SK-N-SH (cell line): ENCODE measurements around the gene NPC1. TPM values are rescaled to one million over a fixed set of nuclear protein-coding genes. Genes with fewer than 3 reads are reported as not detected.

ENCODE experiments used
- CTCF ChIA-PET: fragments of 300-600, 350-600 bp; formaldehyde crosslinking; extraction: SDS; loops from one replicate; lab custom pipeline; 2021; lab: Yijun Ruan, JAX
- POLR2A ChIA-PET: fragments of 350-600 bp; sonication (Branson Sonifier 250); formaldehyde crosslinking; extraction: SDS; loops from one replicate; lab custom pipeline; 2020; ENCODE audit warnings: antibody characterized with exemption, inconsistent platforms; lab: Yijun Ruan, JAX
- DNase-seq: peaks from one replicate; pipeline ENCODE4 v3.0.0; 2012
- H2AFZ ChIP-seq: fragments of 200-600 bp; sonication (generic); 2 replicates; pipeline ENCODE4 v1.8.1; 2016; ENCODE audit warnings: antibody characterized with exemption, mild to moderate bottlenecking, low read depth
- H3F3A ChIP-seq: fragments of 200-600 bp; sonication (generic); replicated peaks from 2 replicates; pipeline ENCODE3; 2016; ENCODE audit warnings: antibody characterized with exemption, mild to moderate bottlenecking; ENCODE audit not compliant: insufficient read depth
- H3K27ac ChIP-seq, 2 experiments: fragments of 200-500 bp in 1 of 2; fragments of 200-600 bp in 1 of 2; sonication (Bioruptor generic) in 1 of 2; sonication (generic), shearing (Covaris generic) in 1 of 2; 2 replicates each; pipeline versions ENCODE4 v1.5.1 to v1.6.1; 2014 to 2016; ENCODE audit warnings: low read depth in 2 of 2, inconsistent platforms in 1 of 2, low read length in 1 of 2, mild to moderate bottlenecking in 1 of 2, mixed read lengths in 1 of 2
- H3K27me3 ChIP-seq: fragments of 200-600 bp; sonication (generic), shearing (Covaris generic); 2 replicates; pipeline ENCODE4 v1.6.1; 2016; ENCODE audit warnings: mixed run types; ENCODE audit not compliant: insufficient read depth
- H3K36me3 ChIP-seq, 2 experiments: fragments of 200-500 bp in 1 of 2; fragments of 200-600 bp in 1 of 2; sonication (Bioruptor generic) in 1 of 2; sonication (generic) in 1 of 2; replicated peaks in 1 of 2; 2 replicates each; pipeline versions ENCODE3 to v1.5.1; 2014 to 2016; ENCODE audit warnings: low read length in 1 of 2, mild to moderate bottlenecking in 1 of 2; ENCODE audit not compliant: insufficient read depth in 2 of 2, control insufficient read depth in 1 of 2
- H3K4me1 ChIP-seq, 2 experiments: fragments of 200-500 bp in 1 of 2; fragments of 200-600 bp in 1 of 2; sonication (Bioruptor generic) in 1 of 2; sonication (generic), shearing (Covaris generic) in 1 of 2; 2 replicates each; pipeline versions ENCODE4 v1.5.1 to v1.6.1; 2014 to 2016; ENCODE audit warnings: low read depth in 1 of 2, low read length in 1 of 2, mixed run types in 1 of 2; ENCODE audit not compliant: insufficient read depth in 2 of 2, control insufficient read depth in 1 of 2
- H3K4me2 ChIP-seq: fragments of 200-600 bp; sonication (generic), shearing (Covaris generic); 2 replicates; pipeline ENCODE4 v1.6.1; 2017; ENCODE audit warnings: mixed run types
- H3K4me3 ChIP-seq, 2 experiments: fragments of 200-500 bp in 1 of 2; fragments of 200-600 bp in 1 of 2; sonication (Bioruptor generic) in 1 of 2; sonication (generic), shearing (Covaris generic) in 1 of 2; 2 replicates each; pipeline versions ENCODE4 v1.5.1 to v1.8.1; 2014 to 2016; ENCODE audit warnings: low read depth in 2 of 2, inconsistent platforms in 1 of 2, low read length in 1 of 2, mild to moderate bottlenecking in 1 of 2, mixed read lengths in 1 of 2, moderate library complexity in 1 of 2
- H3K79me2 ChIP-seq: fragments of 200-600 bp; sonication (generic); 2 replicates; pipeline ENCODE4 v1.8.1; 2017; ENCODE audit warnings: mild to moderate bottlenecking; ENCODE audit not compliant: insufficient read depth
- H3K9ac ChIP-seq: fragments of 200-600 bp; sonication (generic); 2 replicates; pipeline ENCODE4 v1.6.1; 2017; ENCODE audit warnings: mixed run types
- H3K9me2 ChIP-seq: fragments of 200-600 bp; sonication (generic); 2 replicates; pipeline ENCODE4 v1.6.1; 2017; ENCODE audit warnings: mixed run types
- H3K9me3 ChIP-seq: fragments of 200-600 bp; sonication (generic); 2 replicates; pipeline ENCODE4 v1.6.1; 2017; ENCODE audit warnings: mixed run types, mild to moderate bottlenecking, moderate library complexity
- H4K20me1 ChIP-seq: fragments of 200-600 bp; sonication (generic); 2 replicates; pipeline ENCODE4 v1.6.1; 2017; ENCODE audit warnings: mild to moderate bottlenecking, mixed run types; ENCODE audit not compliant: insufficient read depth
- CTCF ChIP-seq: fragments of 200-600 bp; sonication (generic); IDR thresholded peaks from 2 replicates; pipeline ENCODE4 v1.6.1; 2017; ENCODE audit warnings: antibody characterized with exemption, mild to moderate bottlenecking, moderate library complexity
- ELF1 ChIP-seq: IDR thresholded peaks from 2 replicates; pipeline ENCODE4 v1.4.0; 2012
- EZH2phosphoT487 ChIP-seq: fragments of 200-600 bp; sonication (generic); IDR thresholded peaks from 2 replicates; pipeline ENCODE4 v1.6.1; 2017; ENCODE audit warnings: low read depth, mixed run types, mild to moderate bottlenecking, antibody characterized with exemption, moderate library complexity, borderline replicate concordance
- FOXM1 ChIP-seq: IDR thresholded peaks from 2 replicates; pipeline ENCODE4 v1.4.0; 2012; ENCODE audit warnings: low read depth, mild to moderate bottlenecking
- GABPA ChIP-seq: IDR thresholded peaks from 2 replicates; pipeline ENCODE4 v1.4.0; 2012; ENCODE audit warnings: low read depth, mild to moderate bottlenecking
- JUND ChIP-seq: IDR thresholded peaks from 2 replicates; pipeline ENCODE4 v1.4.0; 2012
- MXI1 ChIP-seq: IDR thresholded peaks from 2 replicates; pipeline ENCODE4 v1.6.1; 2012; ENCODE audit warnings: mild to moderate bottlenecking, low read depth, low read length, improper control_type of control experiment
- RAD21 ChIP-seq: IDR thresholded peaks from 2 replicates; pipeline ENCODE4 v1.6.1; 2012; ENCODE audit warnings: mild to moderate bottlenecking, low read length
- REST ChIP-seq: IDR thresholded peaks from 2 replicates; pipeline ENCODE4 v1.6.1; 2012; ENCODE audit warnings: mild to moderate bottlenecking, low read depth, low read length, moderate library complexity
- RFX5 ChIP-seq: IDR thresholded peaks from 2 replicates; pipeline ENCODE4 v1.6.1; 2012; ENCODE audit warnings: mild to moderate bottlenecking, improper control_type of control experiment, low read length
- RXRA ChIP-seq: IDR thresholded peaks from 2 replicates; pipeline ENCODE4 v1.4.0; 2012; ENCODE audit warnings: low read depth, mild to moderate bottlenecking, borderline replicate concordance
- SMC3 ChIP-seq: IDR thresholded peaks from 2 replicates; pipeline ENCODE4 v1.6.1; 2012; ENCODE audit warnings: low read depth, low read length, improper control_type of control experiment
- TCF12 ChIP-seq: IDR thresholded peaks from 2 replicates; pipeline ENCODE4 v1.4.0; 2012
- TEAD4 ChIP-seq: IDR thresholded peaks from 2 replicates; pipeline ENCODE4 v1.4.0; 2012; ENCODE audit warnings: mild to moderate bottlenecking, borderline replicate concordance; ENCODE audit not compliant: insufficient read depth
- WGBS: methylation state at CpG from one replicate; pipeline ENCODE4 v1.1.6; 2017; ENCODE audit warnings: low lambda C conversion rate; 5-methylcytosine and 5-hydroxymethylcytosine counted together
- polyA plus RNA-seq, 3 experiments: library from polyadenylated mRNA; depleted of rRNA; stranded (reverse); fragments of >200 nt; gene quantifications; 2 replicates each; pipeline ENCODE4 v1.2.3, GENCODE V29; 2012

NPC1 gene
- polyA plus RNA-seq, 1 of the 3 experiments (the other 2 are of a cell fraction), result 23.9 TPM

- TF ChIP-seq REST (no peak), EZH2phosphoT487 (no peak)
Measured at GRCh38 chr18:23567671-23568070, 18.6 kb downstream of the NPC1 start (continued).

- POLR2A ChIA-PET, result no interaction called here
- DNase-seq, result no peak
- TF ChIP-seq TEAD4 (no peak), TCF12 (no peak)
- Histone ChIP-seq H3K36me3 (peaks cover 27 to 42% of the 10 kb centered on the region in 2 experiments), H3K9me3 (no peaks in the 10 kb centered on the region), H3K9me2 (no peaks in the 10 kb centered on the region), H3K79me2 (no peaks in the 10 kb centered on the region), H3K27ac (no peak overlapping the region), H3K27me3 (no peaks in the 10 kb centered on the region), H2AFZ (no peak overlapping the region), H3F3A (no peaks in the 10 kb centered on the region), H3K4me1 (no peaks in the 10 kb centered on the region), H3K4me3 (no peak overlapping the region), H3K9ac (no peak overlapping the region), H4K20me1 (no peaks in the 10 kb centered on the region), H3K4me2 (no peak overlapping the region)
- CTCF ChIA-PET, result interaction anchor here (1.0 to 1.5 kb wide), 2 partner anchors 9 to 109 kb away, joined by 3 read pairs; no protein-coding TSS in a partner anchor
- 75% methylated on average over 3 of the region's 3 CpGs for WGBS
Measured at GRCh38 chr18:23565916-23566547, 20.3 kb downstream of the NPC1 start.

GRCh38 chr18:23563377-23564043 is 22.8 kb downstream of the NPC1 start:
- DNase-seq, result no peak
- Histone ChIP-seq H3K4me3 (no peak overlapping the region), H3K79me2 (no peaks in the 10 kb centered on the region), H3K27me3 (no peaks in the 10 kb centered on the region), H2AFZ (no peak overlapping the region), H4K20me1 (no peaks in the 10 kb centered on the region), H3F3A (no peaks in the 10 kb centered on the region), H3K4me1 (no peaks in the 10 kb centered on the region), H3K27ac (no peak overlapping the region), H3K36me3 (peaks cover 30 to 54% of the 10 kb centered on the region in 2 experiments), H3K9me2 (no peaks in the 10 kb centered on the region), H3K9ac (no peak overlapping the region), H3K9me3 (no peaks in the 10 kb centered on the region), H3K4me2 (no peak overlapping the region)
- POLR2A ChIA-PET, result interaction anchor here (0.7 kb wide), 1 partner anchor 38 kb away, joined by 3 read pairs; no protein-coding TSS in a partner anchor
- TF ChIP-seq FOXM1 (no peak), GABPA (no peak), JUND (no peak), RAD21 (no peak), ELF1 (no peak), CTCF (no peak), RFX5 (no peak), SMC3 (no peak), RXRA (no peak), MXI1 (no peak), REST (no peak)
- CTCF ChIA-PET, result no interaction called here
- 100% methylated on average over 2 of the region's 2 CpGs for WGBS
